Activated CD4-positive, CD25-positive, alpha-beta regulatory T cell (primary cell): Measurements from ENCODE around the gene FHOD3.

ENCODE experiments used
- DNase-seq, 4 experiments: peaks; one replicate each; lab custom pipeline; 2025; lab: John Stamatoyannopoulos, UW

FHOD3 gene

GRCh38 chr18:36408606-36409005, 111.1 kb downstream of the FHOD3 start:
- DNase-seq, result no peak

GRCh38 chr18:36409779-36410178, 112.3 kb downstream of the FHOD3 start:
- DNase-seq, result no peak

GRCh38 chr18:36410346-36410745, 112.8 kb downstream of the FHOD3 start:
- no peak for DNase-seq

GRCh38 chr18:36411745-36412168, 114.2 kb downstream of the FHOD3 start:
- no peak for DNase-seq

GRCh38 chr18:36412778-36413177, 115.3 kb downstream of the FHOD3 start:
- DNase-seq, result no peak

- DNase-seq, result no peak
Observed at GRCh38 chr18:36415171-36415570, 117.7 kb downstream of the FHOD3 start.

- no peak for DNase-seq
Observed at GRCh38 chr18:36415625-36416024, 118.1 kb downstream of the FHOD3 start.

- no peak for DNase-seq
Observed at GRCh38 chr18:36419188-36419899, 121.8 kb downstream of the FHOD3 start.

- DNase-seq, result no peak
Observed at GRCh38 chr18:36419900-36420531, 122.5 kb downstream of the FHOD3 start.

- no peak for DNase-seq
Observed at GRCh38 chr18:36420826-36421225, 123.3 kb downstream of the FHOD3 start.

GRCh38 chr18:36424741-36425142, 127.2 kb downstream of the FHOD3 start:
- no peak for DNase-seq

- DNase-seq, result no peak
Observed at GRCh38 chr18:36427369-36427768, 129.9 kb downstream of the FHOD3 start.

GRCh38 chr18:36427831-36428230, 130.3 kb downstream of the FHOD3 start:
- DNase-seq, result no peak

GRCh38 chr18:36428431-36429029, 131.0 kb downstream of the FHOD3 start:
- DNase-seq, result no peak

GRCh38 chr18:36432880-36433555, 135.5 kb downstream of the FHOD3 start:
- no peak for DNase-seq

- DNase-seq, result no peak
Observed at GRCh38 chr18:36436387-36436786, 138.9 kb downstream of the FHOD3 start.

GRCh38 chr18:36440614-36441013, 143.1 kb downstream of the FHOD3 start:
- DNase-seq, result no peak

GRCh38 chr18:36441426-36442240, 144.1 kb downstream of the FHOD3 start:
- DNase-seq, result no peak

GRCh38 chr18:36442717-36443116, 145.2 kb downstream of the FHOD3 start:
- DNase-seq, result no peak

- no peak for DNase-seq
Observed at GRCh38 chr18:36446059-36446458, 148.5 kb downstream of the FHOD3 start.

- no peak for DNase-seq
Observed at GRCh38 chr18:36448384-36449290, 151.1 kb downstream of the FHOD3 start.
